K562 (cell line): ENCODE measurements around the gene SPEG. TPM values are rescaled to one million over a fixed set of nuclear protein-coding genes. Genes with fewer than 3 reads are reported as not detected.

Experiments
- CHD1 ChIP-seq: fragments of 200-600 bp; sonication (generic); IDR thresholded peaks from one replicate; pipeline ENCODE4 v1.6.1; 2012; ENCODE audit warnings: mild to moderate bottlenecking, moderate library complexity, low read length, inconsistent platforms
- E2F3 ChIP-seq: fragments of 250-450 bp; sonication (Bioruptor Pico); IDR thresholded peaks from 2 replicates; pipeline ENCODE4 v1.4.0; 2020; ENCODE audit warnings: mild to moderate bottlenecking
- HDGF ChIP-seq: fragments of 450-650 bp; IDR thresholded peaks from 2 replicates; pipeline ENCODE4 v1.6.1; 2016
- NCOR1 ChIP-seq: fragments of 450-650 bp; IDR thresholded peaks from 2 replicates; pipeline ENCODE4 v1.6.1; 2016; ENCODE audit warnings: mild to moderate bottlenecking, moderate library complexity
- PHB ChIP-seq: fragments of 250-450 bp; sonication (Bioruptor Pico); IDR thresholded peaks from 2 replicates; pipeline ENCODE4 v1.5.0; 2021
- SMAD1 ChIP-seq: fragments of 150-350 bp; IDR thresholded peaks from 2 replicates; pipeline ENCODE4 v1.6.1; 2014; ENCODE audit warnings: low read length, low read depth; ENCODE audit not compliant: partially characterized antibody
- SUPT5H ChIP-seq: fragments of 450-650 bp; IDR thresholded peaks from 2 replicates; pipeline ENCODE4 v1.6.1; 2016
- TFAP4 ChIP-seq: sonication (generic); formaldehyde crosslinking; IDR thresholded peaks from 2 replicates; pipeline ENCODE4 v1.8.0; 2022; ENCODE audit warnings: missing genetic modification reagents, mild to moderate bottlenecking, moderate library complexity, borderline replicate concordance
- ZNF717 ChIP-seq: fragments of 250-450 bp; sonication (Bioruptor Pico); IDR thresholded peaks from 2 replicates; pipeline ENCODE4 v1.5.0; 2021
- ZNF740 ChIP-seq, 3 experiments: fragments of 200-800 bp in 1 of 3; sonication (Bioruptor generic) in 1 of 3; sonication (generic) in 1 of 3; formaldehyde crosslinking in 1 of 3; IDR thresholded peaks; 2 replicates each; pipeline versions ENCODE4 v1.6.1 to v1.8.0; 2016 to 2022; ENCODE audit warnings: mild to moderate bottlenecking in 2 of 3, missing compliant biosample characterization in 2 of 3, missing genetic modification characterization in 2 of 3, missing genetic modification reagents in 1 of 3
- ZZZ3 ChIP-seq: fragments of 450-650 bp; IDR thresholded peaks from 2 replicates; pipeline ENCODE4 v1.6.1; 2016; ENCODE audit warnings: antibody characterized with exemption, mild to moderate bottlenecking, moderate library complexity
- polyA plus RNA-seq, 8 experiments: library from polyadenylated mRNA; depleted of rRNA in 4 of 8; stranded (reverse) in 5 of 8; unstranded in 3 of 8; fragments of >200 nt; fragmentation: Nextera tagmentation in 2 of 8; fragmentation: Illumina TruSeq in 1 of 8; extraction: Ambion mirVana in 2 of 8; extraction: Trizol in 1 of 8; gene quantifications; 2 replicates each; pipeline versions ENCODE4 v1.2.1 to v1.2.3, GENCODE V29; 2011 to 2014; ENCODE audit warnings: inconsistent platforms in 1 of 8, missing spikeins in 1 of 8
- total RNA-seq, 7 experiments: library from RNA; depleted of rRNA in 6 of 7; stranded (reverse); fragments of >200 nt in 6 of 7; fragmentation: Illumina TruSeq in 2 of 7; extraction: Trizol in 2 of 7; gene quantifications; 2 replicates each; pipeline versions ENCODE4 v1.2.1 to v1.2.3, GENCODE V29; 2011 to 2021; ENCODE audit warnings: low replicate concordance in 1 of 7
- TF ChIP-seq, protein P1 (sequence below): fragments of 450-650 bp; IDR thresholded peaks from one replicate; pipeline ENCODE4 v1.6.1; 2018; ENCODE audit warnings: mild to moderate bottlenecking, moderate library complexity; ENCODE audit not compliant: partially characterized antibody

Gene SPEG
- total and polyA plus RNA-seq, 9 of the 15 experiments (the other 6 are each of a cell fraction or from before 2014, with no cell fraction given): 0.49 to 8.7 (median 3.0) TPM

DNA sequence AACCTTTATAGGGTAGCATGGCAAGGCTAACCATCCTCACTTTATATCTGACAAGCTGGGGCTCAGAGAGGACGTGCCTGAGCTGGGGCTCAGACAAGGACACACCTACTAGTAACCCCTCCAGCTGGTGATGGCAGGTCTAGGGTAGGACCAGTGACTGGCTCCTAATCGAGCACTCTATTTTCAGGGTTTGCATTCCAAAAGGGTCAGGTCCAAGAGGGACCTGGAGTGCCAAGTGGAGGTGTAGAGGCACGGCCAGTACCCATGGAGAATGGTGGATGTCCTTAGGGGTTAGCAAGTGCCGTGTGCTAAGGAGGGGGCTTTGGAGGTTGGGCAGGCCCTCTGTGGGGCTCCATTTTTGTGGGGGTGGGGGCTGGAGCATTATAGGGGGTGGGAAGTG is 17.7 kb upstream of the SPEG start (continued):
- no peak for TF ChIP-seq TFAP4 (CRISPR knock-in tag)
- TF ChIP-seq SUPT5H: no peak
- no peak for TF ChIP-seq PHB (CRISPR knock-in tag)
- no peak for TF ChIP-seq NCOR1
- TF ChIP-seq ZNF717 (CRISPR knock-in tag): no peak
- TF ChIP-seq E2F3 (CRISPR knock-in tag): no peak
- no peak for TF ChIP-seq HDGF
- no peak for TF ChIP-seq ZNF740 (CRISPR knock-in tag; IDR thresholded peaks at IDR 0.05)
- no peak for TF ChIP-seq ZNF740 (tag; IDR thresholded peaks at IDR 0.05)
- TF ChIP-seq, protein P1, sequence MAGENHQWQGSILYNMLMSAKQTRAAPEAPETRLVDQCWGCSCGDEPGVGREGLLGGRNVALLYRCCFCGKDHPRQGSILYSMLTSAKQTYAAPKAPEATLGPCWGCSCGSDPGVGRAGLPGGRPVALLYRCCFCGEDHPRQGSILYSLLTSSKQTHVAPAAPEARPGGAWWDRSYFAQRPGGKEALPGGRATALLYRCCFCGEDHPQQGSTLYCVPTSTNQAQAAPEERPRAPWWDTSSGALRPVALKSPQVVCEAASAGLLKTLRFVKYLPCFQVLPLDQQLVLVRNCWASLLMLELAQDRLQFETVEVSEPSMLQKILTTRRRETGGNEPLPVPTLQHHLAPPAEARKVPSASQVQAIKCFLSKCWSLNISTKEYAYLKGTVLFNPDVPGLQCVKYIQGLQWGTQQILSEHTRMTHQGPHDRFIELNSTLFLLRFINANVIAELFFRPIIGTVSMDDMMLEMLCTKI: no peak
- no peak for TF ChIP-seq CHD1
- no peak for TF ChIP-seq ZZZ3
- no peak for TF ChIP-seq SMAD1
